ENCODE data around the gene MCCD1. TPM values are rescaled to one million over a fixed set of nuclear protein-coding genes. Genes with fewer than 3 reads are reported as not detected.

Gene MCCD1
- total and polyA plus RNA-seq, 2 of the 13 experiments (the other 11 are each of a cell fraction or from before 2014, with no cell fraction given) = 0.15 TPM; not detected in 1

DNA sequence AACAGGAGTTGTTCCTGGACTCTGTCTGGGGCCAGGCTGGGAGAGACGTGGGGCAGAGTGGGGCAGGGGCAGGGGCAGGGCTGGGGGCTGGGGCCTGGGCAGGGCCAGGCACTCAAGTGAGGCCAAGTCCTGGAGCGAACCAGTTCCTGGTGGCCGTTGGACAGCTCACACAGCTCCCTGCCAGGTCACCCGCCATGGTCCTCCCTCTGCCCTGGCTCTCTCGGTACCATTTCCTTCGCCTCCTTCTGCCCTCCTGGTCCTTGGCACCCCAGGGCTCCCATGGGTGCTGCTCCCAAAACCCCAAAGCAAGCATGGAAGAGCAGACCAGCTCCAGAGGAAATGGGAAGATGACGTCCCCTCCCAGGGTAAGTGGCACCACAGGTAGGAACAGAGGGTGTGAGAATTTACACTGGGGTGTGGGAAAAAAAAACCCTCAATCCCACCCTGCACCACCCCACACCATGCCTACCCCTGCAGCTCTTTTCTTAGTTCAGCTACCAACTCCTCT is at the start of gene MCCD1 (continued):
- TF ChIP-seq, protein P1, sequence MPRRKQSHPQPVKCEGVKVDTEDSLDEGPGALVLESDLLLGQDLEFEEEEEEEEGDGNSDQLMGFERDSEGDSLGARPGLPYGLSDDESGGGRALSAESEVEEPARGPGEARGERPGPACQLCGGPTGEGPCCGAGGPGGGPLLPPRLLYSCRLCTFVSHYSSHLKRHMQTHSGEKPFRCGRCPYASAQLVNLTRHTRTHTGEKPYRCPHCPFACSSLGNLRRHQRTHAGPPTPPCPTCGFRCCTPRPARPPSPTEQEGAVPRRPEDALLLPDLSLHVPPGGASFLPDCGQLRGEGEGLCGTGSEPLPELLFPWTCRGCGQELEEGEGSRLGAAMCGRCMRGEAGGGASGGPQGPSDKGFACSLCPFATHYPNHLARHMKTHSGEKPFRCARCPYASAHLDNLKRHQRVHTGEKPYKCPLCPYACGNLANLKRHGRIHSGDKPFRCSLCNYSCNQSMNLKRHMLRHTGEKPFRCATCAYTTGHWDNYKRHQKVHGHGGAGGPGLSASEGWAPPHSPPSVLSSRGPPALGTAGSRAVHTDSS (CRISPR knock-in tag; conservative IDR thresholded peaks at IDR 0.05) = no peak
- TF ChIP-seq, protein P2, sequence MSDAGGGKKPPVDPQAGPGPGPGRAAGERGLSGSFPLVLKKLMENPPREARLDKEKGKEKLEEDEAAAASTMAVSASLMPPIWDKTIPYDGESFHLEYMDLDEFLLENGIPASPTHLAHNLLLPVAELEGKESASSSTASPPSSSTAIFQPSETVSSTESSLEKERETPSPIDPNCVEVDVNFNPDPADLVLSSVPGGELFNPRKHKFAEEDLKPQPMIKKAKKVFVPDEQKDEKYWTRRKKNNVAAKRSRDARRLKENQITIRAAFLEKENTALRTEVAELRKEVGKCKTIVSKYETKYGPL (CRISPR knock-in tag; IDR thresholded peaks at IDR 0.05) = no peak
- TF ChIP-seq ZNF33A (CRISPR knock-in tag; IDR thresholded peaks at IDR 0.05; ENCODE audit: borderline replicate concordance) (no peak), SETDB1 (CRISPR knock-in tag; IDR thresholded peaks at IDR 0.05; ENCODE audit: borderline replicate concordance) (no peak), ZNF780A (CRISPR knock-in tag; IDR thresholded peaks at IDR 0.05) (no peak), ZNF337 (CRISPR knock-in tag; IDR thresholded peaks at IDR 0.05; ENCODE audit: borderline replicate concordance, low read depth) (no peak), ZNF335 (CRISPR knock-in tag; IDR thresholded peaks at IDR 0.05) (no peak), EHMT2 (IDR thresholded peaks at IDR 0.05; ENCODE audit: borderline replicate concordance, low read depth, low read length) (no peak), ZNF589 (CRISPR knock-in tag; conservative IDR thresholded peaks at IDR 0.05) (no peak), NFE2L1 (CRISPR knock-in tag; IDR thresholded peaks at IDR 0.05; ENCODE audit: borderline replicate concordance) (no peak), HCFC1 (IDR thresholded peaks at IDR 0.05; ENCODE audit: low read depth, low read length) (no peak), BRD4 (CRISPR knock-in tag; IDR thresholded peaks at IDR 0.05) (no peak), EP300 (IDR thresholded peaks at IDR 0.05; ENCODE audit: low read depth in 2 of 2, low read length in 2 of 2) (no peak), EP300 (CRISPR knock-in tag; IDR thresholded peaks at IDR 0.05; ENCODE audit: borderline replicate concordance) (no peak), ZNF430 (CRISPR knock-in tag; IDR thresholded peaks at IDR 0.05) (no peak), LCORL (IDR thresholded peaks at IDR 0.05) (no peak), LCORL (CRISPR knock-in tag; IDR thresholded peaks at IDR 0.05) (0 out of 2 replicates have a peak, but pooled peaks have one; percentile 31), TAF1 (CRISPR knock-in tag; IDR thresholded peaks at IDR 0.05) (0 out of 2 replicates have a peak, but pooled peaks have one; percentile 21)
- TF ChIP-seq, protein P3, sequence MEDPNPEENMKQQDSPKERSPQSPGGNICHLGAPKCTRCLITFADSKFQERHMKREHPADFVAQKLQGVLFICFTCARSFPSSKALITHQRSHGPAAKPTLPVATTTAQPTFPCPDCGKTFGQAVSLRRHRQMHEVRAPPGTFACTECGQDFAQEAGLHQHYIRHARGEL (CRISPR knock-in tag; IDR thresholded peaks at IDR 0.05) = no peak
- TF ChIP-seq, protein P4, sequence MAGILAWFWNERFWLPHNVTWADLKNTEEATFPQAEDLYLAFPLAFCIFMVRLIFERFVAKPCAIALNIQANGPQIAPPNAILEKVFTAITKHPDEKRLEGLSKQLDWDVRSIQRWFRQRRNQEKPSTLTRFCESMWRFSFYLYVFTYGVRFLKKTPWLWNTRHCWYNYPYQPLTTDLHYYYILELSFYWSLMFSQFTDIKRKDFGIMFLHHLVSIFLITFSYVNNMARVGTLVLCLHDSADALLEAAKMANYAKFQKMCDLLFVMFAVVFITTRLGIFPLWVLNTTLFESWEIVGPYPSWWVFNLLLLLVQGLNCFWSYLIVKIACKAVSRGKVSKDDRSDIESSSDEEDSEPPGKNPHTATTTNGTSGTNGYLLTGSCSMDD (CRISPR knock-in tag; IDR thresholded peaks at IDR 0.05) = no peak
- TF ChIP-seq, protein P5, sequence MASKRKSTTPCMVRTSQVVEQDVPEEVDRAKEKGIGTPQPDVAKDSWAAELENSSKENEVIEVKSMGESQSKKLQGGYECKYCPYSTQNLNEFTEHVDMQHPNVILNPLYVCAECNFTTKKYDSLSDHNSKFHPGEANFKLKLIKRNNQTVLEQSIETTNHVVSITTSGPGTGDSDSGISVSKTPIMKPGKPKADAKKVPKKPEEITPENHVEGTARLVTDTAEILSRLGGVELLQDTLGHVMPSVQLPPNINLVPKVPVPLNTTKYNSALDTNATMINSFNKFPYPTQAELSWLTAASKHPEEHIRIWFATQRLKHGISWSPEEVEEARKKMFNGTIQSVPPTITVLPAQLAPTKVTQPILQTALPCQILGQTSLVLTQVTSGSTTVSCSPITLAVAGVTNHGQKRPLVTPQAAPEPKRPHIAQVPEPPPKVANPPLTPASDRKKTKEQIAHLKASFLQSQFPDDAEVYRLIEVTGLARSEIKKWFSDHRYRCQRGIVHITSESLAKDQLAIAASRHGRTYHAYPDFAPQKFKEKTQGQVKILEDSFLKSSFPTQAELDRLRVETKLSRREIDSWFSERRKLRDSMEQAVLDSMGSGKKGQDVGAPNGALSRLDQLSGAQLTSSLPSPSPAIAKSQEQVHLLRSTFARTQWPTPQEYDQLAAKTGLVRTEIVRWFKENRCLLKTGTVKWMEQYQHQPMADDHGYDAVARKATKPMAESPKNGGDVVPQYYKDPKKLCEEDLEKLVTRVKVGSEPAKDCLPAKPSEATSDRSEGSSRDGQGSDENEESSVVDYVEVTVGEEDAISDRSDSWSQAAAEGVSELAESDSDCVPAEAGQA (IDR thresholded peaks at IDR 0.05; ENCODE audit: low read depth) = no peak
- TF ChIP-seq, protein P5 (CRISPR knock-in tag; IDR thresholded peaks at IDR 0.05; ENCODE audit: borderline replicate concordance) = no peak

Data from HepG2 (cell line).